GM19324 (cell line): ENCODE results near the gene DLGAP1.

Experiments used
- ATAC-seq: cut with Tn5 transposase; IDR thresholded peaks from one replicate; pipeline ENCODE4 v1.9.1; 2021; ENCODE audit warnings: mild to moderate bottlenecking, moderate library complexity; ENCODE audit not compliant: unreplicated experiment, low FRiP score

DLGAP1 gene

DNA sequence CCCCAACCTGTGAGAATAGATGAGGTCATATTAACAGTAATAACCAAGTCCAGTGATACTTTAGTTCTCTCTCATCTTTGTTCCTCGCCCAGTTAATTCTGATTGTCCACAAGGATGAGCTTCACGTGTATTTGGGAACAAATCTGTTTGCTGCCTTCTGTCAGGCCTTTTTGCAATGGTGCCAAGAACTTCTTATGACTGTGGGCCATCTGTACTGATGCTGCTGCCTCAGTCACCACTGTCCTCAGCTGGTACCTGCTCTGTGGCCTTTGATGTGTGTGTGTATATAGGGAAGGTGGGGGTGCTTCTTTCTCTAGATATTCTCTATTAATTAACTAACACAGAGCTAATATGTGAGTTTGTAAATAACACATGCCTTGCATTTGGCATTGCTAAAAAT lies 612.3 kb downstream of the DLGAP1 start:
- ATAC-seq: no peak

DNA sequence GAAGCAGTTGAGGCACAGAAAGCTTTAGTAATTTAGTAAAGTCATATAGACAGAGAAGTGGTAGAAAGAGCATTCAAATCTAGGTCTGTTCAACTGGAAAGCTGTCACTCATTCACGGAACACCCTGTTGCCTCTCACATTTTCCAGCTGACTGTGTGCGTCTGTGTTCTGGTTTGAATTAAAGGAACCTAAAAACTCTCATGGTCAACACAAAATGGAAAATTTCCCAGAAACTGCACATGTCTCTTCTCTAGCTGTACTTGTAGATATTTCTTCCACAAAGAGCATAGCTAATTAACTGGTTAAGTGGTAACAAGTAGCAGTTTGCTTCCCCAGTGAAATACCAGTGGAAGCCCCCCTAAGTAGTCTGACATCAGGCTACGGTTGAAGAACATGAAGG lies 614.3 kb downstream of the DLGAP1 start:
- no peak for ATAC-seq

DNA sequence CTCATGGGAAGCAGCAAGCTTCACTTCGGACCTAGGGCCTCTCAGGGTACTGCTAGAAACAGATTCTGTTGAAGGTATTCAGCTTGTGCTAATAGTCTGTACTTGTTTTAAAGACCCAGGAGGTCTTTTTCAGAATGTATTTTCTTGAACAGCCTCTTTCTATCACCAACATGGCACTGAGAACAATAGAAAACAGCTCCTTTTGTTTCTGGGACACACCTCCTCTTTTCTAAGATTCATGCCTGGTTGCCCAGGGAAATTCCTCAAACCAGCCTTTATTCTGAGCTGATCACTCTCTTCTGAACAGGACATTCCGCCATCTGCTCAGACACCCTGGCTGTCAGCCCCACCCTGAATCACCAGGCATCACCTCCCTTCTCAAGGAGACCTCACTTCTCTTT lies 615.5 kb downstream of the DLGAP1 start:
- no peak for ATAC-seq

DNA sequence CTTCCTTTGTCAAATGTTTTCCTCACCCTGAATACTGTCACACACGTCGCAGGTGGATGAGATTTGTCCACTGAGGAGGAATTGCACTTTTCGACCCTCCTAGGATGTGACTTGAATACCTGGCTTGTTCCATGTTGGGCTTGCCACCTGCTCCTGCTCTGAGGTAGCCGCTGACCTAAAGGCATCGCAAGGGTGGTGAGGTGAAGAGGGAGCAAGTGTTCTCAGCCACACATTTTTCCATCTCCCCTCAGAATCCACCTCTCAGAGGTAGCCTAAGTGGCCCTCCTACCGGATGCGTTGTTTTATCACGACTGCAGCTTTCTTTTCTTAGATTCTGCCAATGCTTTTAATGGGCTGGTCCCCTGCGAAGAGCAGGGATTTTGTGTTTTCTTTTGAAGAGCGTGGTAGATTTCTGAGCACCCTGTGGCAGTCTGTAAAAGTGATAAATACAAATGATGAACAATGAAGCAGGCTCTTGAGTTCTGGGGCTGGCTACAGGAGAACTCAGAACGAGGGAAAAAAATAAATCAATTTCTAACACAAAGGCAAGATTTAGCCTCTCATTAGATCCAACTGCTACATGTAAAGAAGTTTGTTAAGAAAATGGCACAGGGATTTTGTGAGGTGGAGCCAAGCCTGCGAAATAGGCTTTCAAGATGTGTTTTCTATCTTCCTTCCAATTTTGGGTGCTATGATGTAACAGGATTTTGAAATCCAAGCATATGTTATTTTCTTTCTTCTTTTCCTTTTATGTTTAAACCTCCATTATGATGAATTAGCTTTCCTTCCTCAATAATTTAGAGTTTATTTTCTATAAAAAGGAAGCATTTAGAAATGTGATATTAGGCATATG lies 618.4 kb downstream of the DLGAP1 start:
- ATAC-seq: no peak

DNA sequence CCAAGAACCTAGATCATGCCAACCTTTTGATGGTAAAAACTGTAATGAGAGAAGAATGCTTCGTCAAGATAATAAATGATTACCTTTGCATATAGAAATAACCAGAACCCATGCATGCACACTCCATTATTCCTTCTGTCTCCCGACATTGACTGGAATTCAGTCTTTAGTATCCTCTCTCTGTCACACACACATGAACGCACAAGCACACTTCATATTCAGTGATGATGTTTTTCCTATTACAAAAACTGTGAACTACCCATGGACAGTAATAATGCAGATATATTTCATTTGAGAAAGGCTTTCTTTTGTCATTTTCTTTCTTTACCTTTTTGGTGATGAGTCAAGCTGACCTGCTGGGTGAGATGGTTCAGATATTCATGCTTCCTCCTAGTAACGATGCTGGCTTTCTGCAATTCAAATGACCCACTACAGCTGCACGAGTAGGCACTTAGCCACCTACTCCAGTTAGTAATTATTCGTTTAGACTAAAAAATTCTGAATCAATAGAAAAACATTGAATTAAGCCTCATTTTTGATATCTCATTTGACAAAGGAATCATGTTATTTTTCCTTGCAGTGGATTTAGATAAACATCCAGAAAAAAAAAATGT lies 623.0 kb downstream of the DLGAP1 start:
- ATAC-seq: no peak

DNA sequence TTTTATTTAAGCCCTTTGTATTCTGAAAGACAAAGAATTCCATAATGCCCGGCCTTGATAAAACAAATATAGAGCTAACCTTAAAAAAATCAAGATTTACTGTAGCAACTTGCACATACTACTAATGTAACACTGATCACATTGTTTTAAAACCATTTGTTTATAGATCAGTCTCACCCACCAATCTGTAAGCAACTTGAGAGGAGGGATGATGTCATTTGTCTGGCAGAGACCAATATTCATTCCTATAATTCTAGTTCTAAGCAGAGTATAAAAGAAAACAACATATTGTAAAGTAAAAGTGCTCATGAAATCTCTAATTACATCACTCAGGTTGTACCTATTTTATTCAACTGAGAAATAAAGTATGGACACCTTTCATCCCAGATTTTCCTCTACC lies 624.5 kb downstream of the DLGAP1 start:
- no peak for ATAC-seq

DNA sequence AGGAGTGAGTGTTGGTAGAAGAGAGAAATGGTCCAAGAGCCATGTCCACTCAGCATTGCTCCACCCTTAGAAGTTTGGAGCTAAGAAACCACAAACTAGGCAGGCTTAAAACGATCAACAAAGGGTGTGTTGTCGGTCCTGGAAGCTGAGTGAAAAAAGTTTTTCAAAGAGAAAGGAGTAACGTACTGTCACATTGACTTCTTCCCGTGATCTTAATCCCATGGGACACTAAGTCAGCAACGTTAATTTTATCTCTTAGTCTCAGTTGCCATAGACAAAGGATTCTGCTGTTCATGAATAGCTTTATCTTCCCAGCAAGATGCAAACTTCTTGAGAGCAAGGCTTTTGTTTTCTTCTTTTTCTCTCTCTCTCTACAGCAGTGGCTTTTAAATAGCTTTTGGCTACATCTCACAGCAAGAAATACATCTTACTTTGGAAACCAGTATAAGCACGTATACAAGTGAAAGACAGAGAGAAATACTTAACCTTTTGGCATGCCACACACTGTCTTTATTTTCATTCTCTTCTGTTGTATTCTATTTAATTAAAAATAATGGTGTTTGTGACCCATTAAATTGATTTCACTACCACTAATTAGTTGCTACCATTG lies 627.8 kb downstream of the DLGAP1 start:
- no peak for ATAC-seq

DNA sequence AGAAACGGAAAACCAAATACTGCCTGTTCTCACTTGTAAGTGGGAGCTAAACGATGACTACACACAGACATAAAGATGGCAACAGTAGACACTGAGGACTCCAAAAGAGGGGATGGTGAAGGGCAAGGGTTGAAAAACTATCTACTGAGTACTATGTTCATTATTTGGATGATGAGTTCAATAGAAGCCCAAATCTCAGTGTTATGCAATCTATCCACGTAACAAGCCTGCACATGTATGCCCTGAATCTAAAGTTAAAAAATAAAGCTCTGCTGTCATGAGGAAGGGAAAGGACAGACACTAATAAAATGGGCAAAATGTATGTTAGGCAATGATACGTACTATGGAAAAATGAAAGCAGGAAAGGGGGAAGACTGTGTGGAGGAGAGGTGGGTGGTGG lies 629.1 kb downstream of the DLGAP1 start:
- ATAC-seq: no peak

DNA sequence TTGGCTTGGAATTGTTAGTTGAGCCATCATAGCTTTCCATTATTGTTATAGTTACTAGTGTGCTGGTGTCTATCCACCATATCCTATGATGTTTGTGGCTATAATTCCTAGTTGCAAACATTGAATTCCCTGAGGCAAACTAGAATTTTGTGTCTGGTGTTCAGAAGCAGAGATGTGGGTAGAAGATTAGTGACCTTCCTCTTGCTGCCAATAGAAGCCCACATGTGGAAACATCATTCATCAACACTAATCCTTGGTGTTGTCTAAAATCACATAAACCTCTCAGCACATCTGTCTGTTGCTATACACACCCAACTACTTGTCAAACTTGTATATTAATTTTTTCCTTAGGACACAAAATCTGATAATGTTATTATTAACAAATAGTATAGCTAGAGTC lies 631.0 kb downstream of the DLGAP1 start:
- ATAC-seq: no peak

DNA sequence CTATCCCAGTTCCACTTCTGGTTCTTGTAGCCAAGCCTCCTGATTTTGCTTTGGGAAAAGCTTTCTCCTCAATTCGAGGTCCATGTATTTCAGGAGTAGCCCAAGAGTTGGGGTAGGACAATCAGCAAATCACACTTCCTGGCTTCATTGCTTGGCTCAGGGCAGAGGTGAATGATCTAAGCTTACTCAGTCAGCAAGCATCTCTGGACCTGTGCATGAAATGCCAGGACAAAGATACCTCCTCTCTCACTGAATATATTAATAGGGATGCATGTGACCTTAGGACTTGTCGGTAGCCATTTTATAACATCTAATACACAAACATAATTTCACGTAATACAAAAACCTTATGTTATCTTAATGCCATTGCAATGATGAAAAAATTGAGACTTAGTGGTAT lies 632.0 kb downstream of the DLGAP1 start:
- no peak for ATAC-seq

DNA sequence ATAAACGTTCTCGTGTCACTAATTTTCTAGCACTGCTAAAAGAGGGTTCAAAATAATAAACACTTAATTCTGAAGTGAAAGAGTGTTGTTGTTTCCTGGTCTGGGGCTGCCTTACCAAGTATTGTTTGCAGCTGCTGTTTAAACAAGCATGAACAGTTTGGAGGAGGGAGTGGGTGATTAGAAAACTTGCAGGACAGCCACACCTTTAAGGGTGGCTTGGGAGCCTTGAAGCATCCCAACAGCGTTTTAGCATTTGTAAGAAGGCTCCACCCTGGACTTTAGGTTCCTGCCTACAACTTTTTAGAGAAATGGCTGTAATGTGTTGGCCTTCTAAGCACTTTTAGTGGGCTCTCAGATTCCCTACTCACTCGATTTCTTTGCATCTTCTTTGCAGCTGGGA lies 633.6 kb downstream of the DLGAP1 start:
- ATAC-seq: no peak

DNA sequence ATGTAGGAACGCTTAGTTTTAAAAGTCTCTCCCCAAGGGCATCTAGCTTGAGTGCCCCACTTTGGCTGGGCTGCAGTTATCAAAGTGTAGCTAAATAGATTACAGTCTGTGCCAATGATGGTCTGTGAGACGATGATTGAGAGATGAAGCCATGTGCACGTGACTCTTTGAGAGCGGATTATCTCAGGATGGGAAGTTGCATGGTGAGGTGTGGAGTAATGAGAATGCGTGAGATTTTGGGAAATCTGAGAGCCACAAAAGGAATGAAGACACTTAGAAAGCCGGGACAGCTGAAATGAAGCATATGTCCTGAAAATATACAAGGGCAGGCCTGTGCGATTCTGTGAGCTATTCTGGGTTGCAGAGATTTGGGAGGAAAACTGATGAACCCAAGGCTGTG lies 635.1 kb downstream of the DLGAP1 start:
- ATAC-seq: no peak

DNA sequence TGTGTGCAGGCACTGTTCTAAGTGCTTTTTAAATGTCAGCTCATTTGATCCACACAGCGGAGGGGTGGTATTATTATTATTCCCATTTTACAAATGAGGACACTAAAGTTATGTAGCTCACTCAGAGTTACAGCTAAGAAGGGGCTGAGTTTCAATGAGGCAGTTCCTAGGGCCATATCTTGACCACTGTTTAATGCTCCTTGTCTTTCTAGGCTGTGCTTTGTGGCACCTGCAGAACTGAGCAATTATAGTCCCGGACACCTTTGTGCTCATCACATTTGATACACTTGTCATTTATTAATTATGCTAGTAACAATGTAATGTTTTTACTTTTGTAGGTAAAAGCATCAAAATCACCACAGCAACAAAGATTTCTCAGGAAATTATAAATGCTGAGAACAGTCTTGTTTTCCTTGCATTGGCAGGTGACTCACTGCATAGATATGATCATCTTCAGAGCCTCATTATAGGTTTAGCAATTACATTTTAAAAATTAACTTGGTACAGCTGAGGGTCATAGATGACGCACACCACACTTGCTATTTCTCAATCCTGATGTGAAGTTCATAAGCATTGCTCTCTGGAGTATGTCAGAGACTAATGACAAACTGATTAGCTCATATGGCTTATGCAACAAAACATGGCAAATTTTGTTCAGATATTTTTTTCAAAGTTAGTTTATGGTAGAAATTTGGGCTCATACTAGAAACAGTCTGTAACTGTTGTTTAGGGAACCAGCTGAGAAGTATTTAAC lies 638.3 kb downstream of the DLGAP1 start:
- no peak for ATAC-seq

DNA sequence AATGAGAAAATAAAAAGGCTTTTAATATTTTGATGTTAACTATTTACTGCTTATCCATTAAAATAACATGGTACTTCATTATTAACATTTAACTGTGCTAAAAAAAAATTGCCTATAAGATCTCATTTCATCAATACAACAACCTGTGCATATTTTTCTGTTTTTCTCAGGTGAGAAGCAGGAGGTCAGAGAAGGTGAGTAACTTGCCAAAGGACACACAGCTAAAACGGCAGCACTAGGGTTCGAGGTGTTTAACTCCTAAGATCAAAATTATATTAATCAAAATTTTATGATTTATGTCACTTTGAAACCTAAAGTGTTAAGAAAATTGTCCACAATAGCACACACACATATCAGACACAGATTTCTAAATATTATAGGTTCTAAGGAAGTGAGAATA lies 639.1 kb downstream of the DLGAP1 start:
- no peak for ATAC-seq

DNA sequence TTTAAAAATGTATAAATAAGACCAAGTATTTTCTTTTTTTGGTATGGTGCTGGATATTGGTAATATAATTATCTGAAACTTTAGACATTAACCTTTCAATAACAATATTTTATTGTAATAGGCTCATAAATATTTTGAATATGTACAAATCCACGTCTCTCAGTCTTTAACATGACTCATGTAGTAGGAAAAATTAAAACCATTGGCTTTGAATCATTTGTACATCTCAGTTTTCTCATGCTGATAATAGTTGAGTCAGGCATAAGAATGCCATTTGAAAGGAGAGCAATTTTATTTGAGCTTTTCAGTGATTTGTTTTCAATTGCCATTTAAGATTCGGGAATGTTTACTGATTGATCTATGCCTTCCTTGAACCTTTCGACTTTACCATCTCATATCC lies 640.3 kb downstream of the DLGAP1 start:
- no peak for ATAC-seq

DNA sequence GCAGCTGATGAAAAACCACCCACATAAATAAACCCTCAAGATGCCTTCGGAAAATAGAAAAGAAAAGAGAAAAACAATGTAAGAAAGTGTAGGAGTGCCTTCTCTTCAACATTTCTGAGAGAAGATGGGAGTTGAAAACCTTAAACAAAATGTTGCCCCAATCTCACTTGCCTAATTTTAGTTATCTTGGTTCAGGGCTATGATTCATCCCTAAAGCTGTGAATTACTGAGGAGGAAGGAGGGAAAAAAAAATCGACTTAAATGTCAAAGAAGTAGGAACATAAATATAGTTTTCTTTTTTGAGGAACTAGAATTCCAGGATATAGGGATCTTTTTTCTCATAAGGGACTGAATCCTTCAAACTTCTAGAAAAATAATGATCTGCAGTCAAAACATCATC lies 644.8 kb downstream of the DLGAP1 start:
- ATAC-seq: no peak

DNA sequence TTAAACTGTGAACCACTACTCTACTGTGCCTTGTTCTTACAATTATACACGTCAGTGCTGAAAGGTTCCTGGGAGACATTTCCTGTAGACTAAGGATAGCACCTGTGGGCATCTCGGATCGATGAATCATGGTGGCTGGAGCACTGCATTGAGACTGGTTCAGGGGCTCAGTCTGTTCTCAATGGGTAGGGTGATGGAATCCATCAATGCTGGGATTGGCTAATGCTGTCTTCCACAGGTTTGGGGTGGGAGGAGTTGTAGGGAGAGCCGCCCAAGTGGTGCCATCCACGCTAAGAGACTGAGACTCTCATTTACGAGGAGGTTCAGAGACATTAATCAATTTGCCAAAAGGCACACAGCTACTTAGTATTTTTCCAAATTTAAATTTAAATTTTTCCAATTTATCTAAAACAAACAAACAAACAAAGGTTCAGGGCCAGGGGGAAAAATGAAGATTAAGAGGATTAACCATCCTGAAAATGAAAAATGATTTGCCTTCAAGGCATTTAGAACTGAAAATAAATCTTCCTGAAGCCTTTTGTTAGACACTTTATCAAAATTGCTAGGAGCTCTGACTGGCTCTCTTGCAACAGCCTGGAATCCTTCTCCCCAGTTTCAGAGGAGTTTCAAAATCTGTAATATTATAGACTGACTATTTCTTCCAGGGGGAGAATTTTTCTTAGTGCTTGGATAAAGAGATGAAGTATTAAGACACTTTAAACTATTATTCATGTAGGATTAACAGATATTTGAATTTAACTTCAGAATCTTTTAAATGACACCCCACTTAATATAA lies 645.9 kb downstream of the DLGAP1 start:
- ATAC-seq: no peak

DNA sequence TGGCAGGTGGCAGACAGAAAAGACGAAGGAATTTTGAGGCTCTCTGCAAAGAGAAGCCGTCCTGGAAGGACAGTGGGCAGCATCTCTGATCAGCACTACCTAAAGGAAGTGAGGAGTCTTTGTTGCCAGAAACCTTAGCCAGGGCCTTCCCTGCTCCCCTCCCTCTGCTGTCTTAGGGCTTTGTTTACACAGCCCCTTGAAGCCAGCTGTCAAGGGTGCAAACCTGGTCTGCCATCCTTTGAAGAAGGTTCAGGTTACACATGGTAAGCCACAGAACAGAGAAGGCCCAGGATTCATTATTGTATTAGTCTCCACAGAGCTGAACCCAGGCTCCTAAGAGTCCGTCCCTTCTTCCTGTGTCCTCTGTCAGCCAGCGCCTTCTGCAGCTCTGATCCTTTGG lies 648.5 kb downstream of the DLGAP1 start:
- ATAC-seq: no peak

DNA sequence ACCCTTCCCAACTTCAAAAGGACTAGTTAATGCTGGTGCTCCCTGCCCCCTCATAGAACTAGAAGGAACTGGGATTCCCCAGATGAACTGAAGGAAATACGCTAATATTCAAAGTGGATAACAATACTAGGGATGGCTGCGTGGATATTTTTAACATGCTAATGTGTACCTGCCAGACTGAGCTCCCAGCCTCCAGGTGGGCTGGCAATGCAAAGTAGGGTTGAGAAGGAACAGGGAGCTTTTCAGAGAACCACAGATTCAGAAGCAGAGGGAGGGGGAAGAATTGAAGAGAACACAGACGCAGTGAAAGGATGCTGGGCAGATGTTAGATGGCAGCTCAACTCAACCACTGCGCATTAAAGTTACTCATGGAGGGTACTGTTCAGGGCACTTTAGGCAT lies 650.8 kb downstream of the DLGAP1 start:
- ATAC-seq: no peak

DNA sequence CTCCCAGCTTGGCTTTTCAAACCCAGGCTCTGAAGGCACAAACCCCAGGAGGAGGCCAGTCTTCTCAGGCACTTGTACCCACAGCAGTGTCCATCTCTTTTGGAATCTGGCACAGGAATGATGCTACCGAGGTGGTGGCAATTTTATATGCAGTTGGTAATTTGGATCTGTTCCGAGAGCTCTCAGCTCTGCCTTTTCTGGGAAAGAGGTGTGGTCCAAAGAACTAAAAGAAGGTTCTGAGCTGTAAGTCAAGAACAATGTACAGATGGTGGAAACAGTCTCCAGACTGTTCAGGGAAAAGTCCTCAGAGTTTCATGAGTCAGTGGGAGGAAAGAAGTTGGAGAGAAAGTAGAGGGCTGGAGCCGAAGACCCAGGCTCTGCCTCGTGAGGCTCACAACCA lies 651.8 kb downstream of the DLGAP1 start:
- ATAC-seq: no peak
